Thymus (tissue), 11 donors: ENCODE data around the gene KSR1. TPM values are rescaled to one million over a fixed set of nuclear protein-coding genes. Genes with fewer than 3 reads are reported as not detected.
A peak's percentile ranks its signal among the peaks of the same experiment; 100 is the strongest.
"Not testable (repeated sequence)": the region's sequence is repeated elsewhere in the genome, so short reads cannot be mapped to it uniquely, and the experiment has no call there.

Experiments used
- DNase-seq, 9 donors: peaks; one replicate each; pipeline ENCODE4 v3.0.0-alpha.2; 2013; ENCODE audit warnings: low spot score in 9 of 9, low read depth in 6 of 9, missing footprints in 1 of 9
- H3K27ac ChIP-seq, 2 donors: one replicate each; pipeline ENCODE4 v1.5.1; 2013; ENCODE audit warnings: control low read depth in 1 of 2, low read depth in 1 of 2, low read length in 1 of 2, mild to moderate bottlenecking in 1 of 2, moderate library complexity in 1 of 2
- H3K27me3 ChIP-seq, 2 donors: one replicate each; pipeline ENCODE4 v1.5.1; 2013; ENCODE audit warnings: low read length in 1 of 2; ENCODE audit not compliant: control insufficient read depth in 2 of 2, insufficient read depth in 1 of 2
- H3K36me3 ChIP-seq, 2 donors: one replicate each; pipeline ENCODE4 v1.5.1; 2013; ENCODE audit warnings: low read length in 1 of 2, mild to moderate bottlenecking in 1 of 2, moderate library complexity in 1 of 2; ENCODE audit not compliant: control insufficient read depth in 2 of 2, insufficient read depth in 2 of 2
- H3K4me1 ChIP-seq, 2 donors: one replicate each; pipeline ENCODE4 v1.5.1; 2013; ENCODE audit warnings: low read length in 2 of 2; ENCODE audit not compliant: control insufficient read depth in 2 of 2, insufficient read depth in 2 of 2
- H3K4me3 ChIP-seq, 2 donors: one replicate each; pipeline ENCODE4 v1.5.1; 2013; ENCODE audit warnings: low read length in 2 of 2, control low read depth in 1 of 2, mild to moderate bottlenecking in 1 of 2
- H3K9me3 ChIP-seq, 2 donors: one replicate each; pipeline ENCODE4 v1.5.1; 2013; ENCODE audit warnings: low read length in 1 of 2, mild to moderate bottlenecking in 1 of 2; ENCODE audit not compliant: control insufficient read depth in 2 of 2, insufficient read depth in 1 of 2
- WGBS: extraction: QIAGEN DNeasy Blood & Tissue Kit; methylation state at CpG from one replicate; pipeline ENCODE4 v1.1.7; 2013; 5-methylcytosine and 5-hydroxymethylcytosine counted together
- polyA plus RNA-seq: library from polyadenylated mRNA; stranded (reverse); fragments of 200-250 nt; gene quantifications from one replicate; pipeline ENCODE4 v1.2.3, GENCODE V29; 2013
- total RNA-seq: library from RNA; stranded (reverse); fragments of 120-200 nt; gene quantifications from one replicate; pipeline ENCODE4 v1.2.4, GENCODE V29; 2013
- donor health status: healthy.

KSR1 gene
- total and polyA plus RNA-seq, 2 donors, result 12.5 to 32.8 TPM

DNA sequence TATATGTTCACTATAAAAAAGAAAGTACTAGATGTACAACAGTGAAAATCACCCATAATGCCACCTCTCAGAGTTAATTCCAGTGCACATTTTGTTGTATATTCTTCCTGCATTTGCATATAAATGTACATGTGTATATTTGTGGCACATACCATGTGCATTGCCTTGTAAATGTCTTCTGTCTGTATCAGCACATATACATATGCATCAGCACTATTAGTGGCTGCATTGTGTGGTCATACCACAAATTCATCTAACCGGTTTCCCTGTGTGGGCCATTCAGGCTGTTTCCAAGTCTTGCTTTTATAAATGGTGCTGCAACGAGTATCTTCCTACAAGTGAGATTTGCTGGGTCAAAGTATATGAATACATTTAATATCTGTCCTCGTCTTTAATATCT lies 6.5 kb downstream of the KSR1 start:
- no peak for DNase-seq
- peaks cover 5 to 19% of the 10 kb centered on the region in 2 donors for H3K4me1 ChIP-seq
- H3K36me3 ChIP-seq, result no peaks in the 10 kb centered on the region
- no peak overlapping the region for H3K4me3 ChIP-seq
- H3K27ac ChIP-seq, result no peak overlapping the region
- no peaks in the 10 kb centered on the region for H3K9me3 ChIP-seq
- peaks cover 0 to 5% of the 10 kb centered on the region in 2 donors for H3K27me3 ChIP-seq
- WGBS, result 95% methylated on average over 3 of the region's 3 CpGs

DNA sequence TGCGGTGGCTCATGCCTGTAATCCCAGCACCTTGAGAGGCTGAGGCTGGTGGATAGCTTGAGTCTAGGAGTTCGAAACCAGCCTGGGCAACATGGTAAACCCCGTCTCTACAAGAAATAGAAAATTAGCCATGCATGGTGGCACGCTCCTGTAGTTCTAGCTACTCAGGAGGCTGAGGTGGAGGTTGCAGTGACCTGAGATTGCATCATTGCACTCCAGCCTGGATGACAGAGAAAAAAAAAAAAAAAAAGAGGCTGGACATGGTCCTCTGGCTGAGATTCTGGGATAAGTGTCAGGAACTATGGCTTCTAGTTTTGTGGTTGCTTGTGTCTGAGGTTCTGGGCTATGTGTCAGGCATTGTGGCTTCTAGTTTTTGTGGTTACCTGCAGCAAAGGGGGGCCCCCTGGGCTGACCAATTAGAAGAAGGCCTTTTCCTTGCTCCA lies 7.0 kb downstream of the KSR1 start:
- DNase-seq, result no peak
- Histone ChIP-seq H3K27me3 (peaks cover 0 to under 1% of the 10 kb centered on the region in 2 donors), H3K9me3 (no peaks in the 10 kb centered on the region), H3K36me3 (no peaks in the 10 kb centered on the region), H3K4me1 (peaks cover 5 to 14% of the 10 kb centered on the region in 2 donors), H3K4me3 (no peak overlapping the region), H3K27ac (no peak overlapping the region)
- 95% methylated on average over 4 of the region's 4 CpGs for WGBS

DNA sequence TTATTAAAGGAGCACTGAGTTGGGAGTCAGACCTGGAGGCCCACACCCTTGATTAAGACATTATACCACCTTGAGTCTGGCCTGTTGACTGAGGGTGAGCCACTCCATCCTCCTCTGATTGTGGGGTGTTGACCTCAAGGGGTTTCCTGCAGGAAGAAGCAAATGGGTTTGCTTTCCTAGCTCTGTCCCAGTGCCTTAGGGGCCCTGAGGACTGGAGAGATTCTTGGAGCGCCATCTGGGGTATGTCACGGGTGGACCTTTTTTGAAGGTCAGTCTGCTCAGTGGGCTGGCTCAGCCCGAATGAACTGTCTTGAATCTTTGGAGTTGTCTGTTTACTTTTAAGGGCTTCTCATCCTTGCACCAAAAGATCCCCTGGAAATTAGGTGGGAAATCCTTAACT lies 7.8 kb downstream of the KSR1 start:
- 98% methylated on average over 3 of the region's 3 CpGs for WGBS
- H3K36me3 ChIP-seq, H3K27me3 ChIP-seq, H3K27ac ChIP-seq, H3K9me3 ChIP-seq, DNase-seq, H3K4me3 ChIP-seq: not testable (repeated sequence)
- peaks cover 5 to 10% of the 10 kb centered on the region in 2 donors for H3K4me1 ChIP-seq

DNA sequence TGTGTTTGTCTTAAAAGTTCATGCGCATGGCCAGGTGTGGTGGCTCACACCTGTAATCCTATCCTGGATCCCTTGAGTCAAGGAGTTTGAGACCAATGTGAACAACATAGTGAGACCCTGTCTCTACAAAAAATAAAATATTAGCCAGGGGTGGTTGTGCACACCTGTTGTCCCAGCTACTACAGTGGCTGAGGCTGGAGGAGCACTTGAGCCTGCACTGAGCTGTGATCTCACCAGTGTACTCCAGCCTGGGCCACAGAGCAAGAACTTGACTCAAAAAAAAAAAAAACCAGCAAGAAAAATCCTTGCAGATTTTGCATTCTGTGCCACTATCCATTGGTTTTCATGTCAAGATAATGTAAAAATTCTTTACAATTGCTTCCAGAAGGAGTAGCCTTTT lies 8.2 kb downstream of the KSR1 start:
- H3K4me3 ChIP-seq, result no peak overlapping the region
- H3K27me3 ChIP-seq, result no peaks in the 10 kb centered on the region
- H3K36me3 ChIP-seq, result no peaks in the 10 kb centered on the region
- no peaks in the 10 kb centered on the region for H3K9me3 ChIP-seq
- 97% methylated on average over 1 of the region's 1 CpG for WGBS
- H3K4me1 ChIP-seq, result peaks cover 5 to 9% of the 10 kb centered on the region in 2 donors
- no peak for DNase-seq
- H3K27ac ChIP-seq, result no peak overlapping the region

DNA sequence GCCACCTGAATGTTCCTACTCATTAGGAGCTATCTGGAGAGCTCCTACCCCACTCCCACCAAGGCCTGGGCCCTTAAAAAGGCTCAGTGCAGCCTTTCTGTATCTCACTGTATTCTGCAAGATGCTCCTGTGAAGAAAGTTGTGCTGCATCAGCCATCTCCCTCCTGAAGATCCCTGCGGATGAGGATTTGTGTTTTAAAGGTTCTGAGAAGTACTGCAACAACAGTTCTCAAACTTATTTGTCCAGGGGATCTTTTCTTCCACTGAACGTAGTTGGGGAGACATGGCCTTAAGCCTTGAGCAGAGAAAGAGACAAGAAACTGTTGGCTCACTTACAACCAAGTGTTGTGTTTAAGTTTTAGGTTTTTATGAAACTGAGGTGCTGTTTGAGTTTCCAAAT lies 9.6 kb downstream of the KSR1 start:
- not testable (repeated sequence) for H3K9me3 ChIP-seq, H3K27ac ChIP-seq, H3K4me3 ChIP-seq, H3K4me1 ChIP-seq, H3K27me3 ChIP-seq, DNase-seq, H3K36me3 ChIP-seq
- WGBS, result 95% methylated on average over 2 of the region's 2 CpGs

DNA sequence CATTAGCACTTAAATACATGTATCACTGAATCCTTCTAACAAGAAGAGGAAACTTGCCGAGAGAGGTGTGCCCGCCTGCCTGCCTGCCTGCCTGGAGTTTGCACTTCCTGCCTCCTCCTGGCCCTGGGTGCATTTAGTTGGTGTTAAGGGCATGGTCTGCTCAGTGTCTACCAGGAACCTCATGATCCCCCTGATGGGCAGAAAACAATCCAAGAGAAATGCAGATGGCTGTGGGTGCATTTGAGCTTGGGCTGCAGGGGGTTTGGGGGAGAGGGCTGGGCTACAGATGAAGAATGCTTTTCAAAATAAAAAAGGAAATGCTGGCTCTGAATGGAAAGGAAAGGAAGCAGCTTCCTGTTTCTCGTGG lies 10.1 kb downstream of the KSR1 start:
- Histone ChIP-seq H3K27me3 (no peaks in the 10 kb centered on the region), H3K4me1 (peaks cover 5 to 10% of the 10 kb centered on the region in 2 donors), H3K4me3 (no peak overlapping the region), H3K36me3 (no peaks in the 10 kb centered on the region), H3K27ac (peak overlapping the region in 1 of 2 donors; percentile 21), H3K9me3 (no peaks in the 10 kb centered on the region)
- 31% methylated on average over 3 of the region's 3 CpGs for WGBS
- no peak for DNase-seq

DNA sequence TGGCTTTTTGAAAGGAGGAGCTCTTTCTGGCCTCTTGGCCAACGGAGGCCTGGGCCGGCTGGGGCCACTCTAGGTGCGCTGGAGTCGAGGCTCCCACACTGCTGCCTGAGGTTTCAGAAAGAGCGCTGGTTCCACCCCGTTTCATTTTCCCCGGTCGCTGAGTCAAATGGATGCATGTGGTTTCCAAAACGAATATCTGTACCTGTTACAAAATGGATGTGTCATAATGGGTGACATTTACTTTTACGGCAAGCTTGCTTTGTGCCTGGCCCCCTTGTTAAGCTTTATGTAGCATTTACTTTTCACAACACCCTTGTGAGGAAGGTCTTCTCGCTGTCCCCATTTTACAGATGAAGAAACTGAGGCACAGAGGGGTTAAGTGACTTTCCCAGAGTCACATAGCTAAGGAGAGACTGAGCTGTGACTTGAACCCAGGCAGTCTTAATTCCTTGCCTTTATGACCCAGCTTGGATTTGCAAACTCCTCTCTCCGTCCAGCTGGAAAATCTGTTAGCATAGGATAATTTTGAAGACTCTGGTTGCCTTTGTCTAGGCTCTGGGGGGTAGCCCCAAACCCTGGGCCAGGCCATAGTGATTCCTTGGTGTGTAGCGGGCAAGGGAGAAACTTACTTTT lies 10.6 kb downstream of the KSR1 start:
- no peaks in the 10 kb centered on the region for H3K36me3 ChIP-seq
- DNase-seq, result peak in 1 of 9 donors; percentile 39
- H3K9me3 ChIP-seq, result no peaks in the 10 kb centered on the region
- H3K4me3 ChIP-seq, result no peak overlapping the region
- peaks cover 5 to 13% of the 10 kb centered on the region in 2 donors for H3K4me1 ChIP-seq
- H3K27ac ChIP-seq, result no peak overlapping the region
- WGBS, result 47% methylated on average over 13 of the region's 13 CpGs
- H3K27me3 ChIP-seq, result no peaks in the 10 kb centered on the region

DNA sequence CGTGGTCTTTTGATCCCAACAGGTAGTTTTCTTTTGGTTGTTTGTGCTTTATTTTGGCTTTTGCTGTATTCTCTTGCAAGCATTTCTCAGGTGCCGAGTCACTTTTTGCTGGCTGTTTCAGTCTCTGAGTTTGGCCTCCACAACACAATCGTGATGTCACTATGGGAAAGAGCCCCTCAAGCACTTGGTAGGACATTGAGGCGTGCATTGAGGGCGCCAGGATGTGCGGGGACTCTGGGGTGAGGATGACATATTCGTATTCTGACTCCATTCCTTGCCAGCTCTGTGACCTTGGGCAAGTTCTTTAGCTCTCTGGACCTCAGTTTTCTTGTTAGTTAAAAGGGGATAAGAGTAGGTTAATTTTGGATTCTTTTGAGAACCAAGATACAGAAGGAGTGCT lies 13.0 kb downstream of the KSR1 start:
- Histone ChIP-seq H3K27ac (no peak overlapping the region), H3K4me3 (no peak overlapping the region), H3K27me3 (no peaks in the 10 kb centered on the region), H3K9me3 (no peaks in the 10 kb centered on the region), H3K4me1 (peaks cover 10 to 29% of the 10 kb centered on the region in 2 donors), H3K36me3 (no peaks in the 10 kb centered on the region)
- no peak for DNase-seq
- 93% methylated on average over 7 of the region's 7 CpGs for WGBS

DNA sequence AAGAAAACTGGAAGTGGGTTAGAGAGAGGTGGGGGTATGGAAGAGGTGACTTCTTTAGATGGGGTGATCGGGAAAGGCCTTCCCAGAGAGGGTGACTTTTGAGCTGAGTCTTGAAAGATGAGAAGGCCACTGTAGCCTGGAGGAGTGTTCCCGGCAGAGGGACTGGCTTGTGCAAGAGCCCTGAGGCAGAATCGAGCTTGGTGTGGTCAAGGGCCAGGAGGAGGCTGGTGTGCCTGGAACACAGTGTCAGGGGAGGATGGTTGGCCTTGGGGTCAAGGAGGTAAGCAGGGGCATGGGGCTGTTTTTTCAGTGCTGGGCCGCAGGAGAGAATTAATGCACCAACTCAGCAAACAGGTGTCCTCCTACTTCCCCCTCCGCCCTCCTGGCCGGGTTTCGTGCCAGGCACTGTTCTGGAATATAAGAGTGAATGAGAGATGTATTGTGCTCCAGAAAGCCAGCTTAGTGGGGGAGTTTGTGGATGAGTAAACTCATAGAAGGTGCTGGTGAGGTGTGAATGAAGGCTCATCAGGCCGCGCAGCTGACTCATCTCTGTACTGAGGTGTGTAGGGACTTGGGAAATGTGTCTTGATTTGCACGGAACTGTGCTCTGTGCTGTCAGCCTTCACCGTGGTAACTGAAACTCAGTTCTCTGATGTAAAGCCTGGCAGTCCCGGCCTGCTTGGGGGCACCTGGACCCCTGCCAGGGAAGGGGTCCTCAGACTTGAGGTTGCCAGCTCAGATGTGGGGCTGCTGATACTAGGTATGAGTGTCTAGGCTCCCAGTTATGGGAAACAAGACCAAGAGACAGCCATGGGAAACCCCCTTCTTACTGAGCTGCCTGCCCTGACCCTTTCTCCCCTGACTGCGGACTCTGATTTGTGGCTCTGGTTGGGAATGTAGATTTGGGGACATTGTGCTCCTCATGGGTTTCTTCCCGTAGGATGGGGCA lies 15.3 kb downstream of the KSR1 start:
- DNase-seq, result peak in 1 of 9 donors; percentile 31
- H3K36me3 ChIP-seq, result no peaks in the 10 kb centered on the region
- WGBS, result 91% methylated on average over 14 of the region's 14 CpGs
- peak overlapping the region in 1 of 2 donors; percentile 72 for H3K27ac ChIP-seq
- H3K4me1 ChIP-seq, result peaks cover 7 to 38% of the 10 kb centered on the region in 2 donors
- no peak overlapping the region for H3K4me3 ChIP-seq
- H3K9me3 ChIP-seq, result no peaks in the 10 kb centered on the region
- H3K27me3 ChIP-seq, result no peaks in the 10 kb centered on the region
